C4-2B (cell line): ENCODE results near the gene ALKBH5.

Source experiments
- ZFX ChIP-seq: fragments of 450-650 bp; IDR thresholded peaks from 2 replicates; pipeline ENCODE4 v1.6.1; 2017
- TF ChIP-seq, protein P1 (sequence below): fragments of 450-650 bp; conservative IDR thresholded peaks from 2 replicates; pipeline ENCODE4 v1.5.1; 2017; ENCODE audit warnings: mild to moderate bottlenecking

DNA sequence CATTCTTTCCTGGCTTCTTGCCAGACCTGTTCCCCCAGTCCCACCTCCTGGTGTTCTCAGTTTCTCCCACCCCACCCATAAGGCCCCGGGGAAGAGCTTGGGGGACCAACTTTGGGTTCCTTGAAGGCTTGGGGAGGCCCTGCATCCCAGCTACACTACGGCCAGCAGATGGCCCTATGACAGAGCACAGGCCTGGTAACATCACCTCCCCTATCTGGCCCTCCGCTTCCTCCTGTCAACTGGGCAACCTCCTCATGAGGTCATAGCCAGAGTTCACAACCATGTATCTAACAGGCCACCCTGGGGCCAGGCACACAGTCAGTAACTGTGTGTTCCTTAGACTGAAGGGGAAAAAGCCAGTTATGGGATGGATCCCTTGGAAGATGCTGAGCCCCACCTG, 43.7 kb upstream of the ALKBH5 start:
- TF ChIP-seq, protein P1, sequence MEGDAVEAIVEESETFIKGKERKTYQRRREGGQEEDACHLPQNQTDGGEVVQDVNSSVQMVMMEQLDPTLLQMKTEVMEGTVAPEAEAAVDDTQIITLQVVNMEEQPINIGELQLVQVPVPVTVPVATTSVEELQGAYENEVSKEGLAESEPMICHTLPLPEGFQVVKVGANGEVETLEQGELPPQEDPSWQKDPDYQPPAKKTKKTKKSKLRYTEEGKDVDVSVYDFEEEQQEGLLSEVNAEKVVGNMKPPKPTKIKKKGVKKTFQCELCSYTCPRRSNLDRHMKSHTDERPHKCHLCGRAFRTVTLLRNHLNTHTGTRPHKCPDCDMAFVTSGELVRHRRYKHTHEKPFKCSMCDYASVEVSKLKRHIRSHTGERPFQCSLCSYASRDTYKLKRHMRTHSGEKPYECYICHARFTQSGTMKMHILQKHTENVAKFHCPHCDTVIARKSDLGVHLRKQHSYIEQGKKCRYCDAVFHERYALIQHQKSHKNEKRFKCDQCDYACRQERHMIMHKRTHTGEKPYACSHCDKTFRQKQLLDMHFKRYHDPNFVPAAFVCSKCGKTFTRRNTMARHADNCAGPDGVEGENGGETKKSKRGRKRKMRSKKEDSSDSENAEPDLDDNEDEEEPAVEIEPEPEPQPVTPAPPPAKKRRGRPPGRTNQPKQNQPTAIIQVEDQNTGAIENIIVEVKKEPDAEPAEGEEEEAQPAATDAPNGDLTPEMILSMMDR: no peak
- no peak for TF ChIP-seq ZFX
